Natural killer cell (primary cell): ENCODE measurements around the gene MET. TPM values are rescaled to one million over a fixed set of nuclear protein-coding genes. Genes with fewer than 3 reads are reported as not detected.
"Not testable (repeated sequence)": the region's sequence is repeated elsewhere in the genome, so short reads cannot be mapped to it uniquely, and the experiment has no call there.

ENCODE experiments used
- ATAC-seq, 3 donors: fragments of 150-1000 bp in 2 of 3; fragments of 200-7000 bp in 1 of 3; cut with Tn5 transposase; 1 replicate in 1 of 3; 2 replicates in 2 of 3; pipeline ENCODE4 v1.10.0; 2021; ENCODE audit warnings: mild to moderate bottlenecking in 2 of 3, moderate library complexity in 2 of 3
- DNase-seq, 2 donors: peaks; one replicate each; pipeline versions ENCODE4 v3.0.0 to v3.0.0-alpha.2; 2013 to 2021; ENCODE audit warnings: mixed read lengths in 1 of 2
- H3K27ac ChIP-seq: one replicate; pipeline ENCODE4 v1.5.1; 2013; ENCODE audit warnings: mild to moderate bottlenecking, low read length
- H3K27me3 ChIP-seq: one replicate; pipeline ENCODE4 v1.6.1; 2013; ENCODE audit warnings: low read length; ENCODE audit not compliant: control insufficient read depth, insufficient read depth
- H3K36me3 ChIP-seq: one replicate; pipeline ENCODE4 v1.6.1; 2013; ENCODE audit warnings: low read length; ENCODE audit not compliant: control insufficient read depth, insufficient read depth
- H3K4me1 ChIP-seq: one replicate; pipeline ENCODE4 v1.6.1; 2013; ENCODE audit warnings: low read length; ENCODE audit not compliant: control insufficient read depth, insufficient read depth
- H3K4me3 ChIP-seq: one replicate; pipeline ENCODE4 v1.5.1; 2013; ENCODE audit warnings: low read length
- H3K9me3 ChIP-seq: one replicate; pipeline ENCODE4 v1.6.1; 2013; ENCODE audit warnings: low read length; ENCODE audit not compliant: control insufficient read depth, insufficient read depth
- H3K27ac Mint-ChIP-seq, 2 donors: one replicate each; pipeline ENCODE4 v1.8.0; 2022; ENCODE audit warnings: mild to moderate bottlenecking in 2 of 2, mixed read lengths in 2 of 2, moderate library complexity in 1 of 2
- H3K27me3 Mint-ChIP-seq, 2 donors: one replicate each; pipeline ENCODE4 v1.8.0; 2022; ENCODE audit warnings: low read depth in 2 of 2, mixed read lengths in 2 of 2
- H3K36me3 Mint-ChIP-seq: one replicate; pipeline ENCODE4 v1.8.0; 2022; ENCODE audit warnings: mixed read lengths
- H3K4me1 Mint-ChIP-seq, 2 donors: one replicate each; pipeline ENCODE4 v1.8.0; 2022; ENCODE audit warnings: mixed read lengths in 2 of 2
- H3K4me3 Mint-ChIP-seq: one replicate; pipeline ENCODE4 v1.8.0; 2022; ENCODE audit warnings: mild to moderate bottlenecking, moderate library complexity, mixed read lengths
- H3K9me3 Mint-ChIP-seq, 2 donors: one replicate each; pipeline ENCODE4 v1.8.0; 2022; ENCODE audit warnings: mixed read lengths in 2 of 2
- CTCF ChIP-seq: fragments of 200-600 bp; IDR thresholded peaks from one replicate; pipeline ENCODE4 v1.8.0; 2022; ENCODE audit warnings: antibody characterized with exemption
- WGBS: methylation state at CpG from one replicate; pipeline ENCODE4 v1.1.7; 2013; ENCODE audit warnings: missing lambda C conversion rate; ENCODE audit not compliant: insufficient coverage; 5-methylcytosine and 5-hydroxymethylcytosine counted together
- intact Hi-C: fragments of 100-400 bp; cut with micrococcal nuclease; formaldehyde crosslinking; loops from one replicate; pipeline ENCODE4 v1.14.2; 2022
- total RNA-seq, 4 donors: library from RNA; stranded (reverse); fragments of 120-200 nt in 1 of 4; gene quantifications; one replicate each; pipeline versions ENCODE4 v1.2.3 to v1.2.4, GENCODE V29; 2013 to 2022

Gene MET
- total RNA-seq, 3 donors from 2014 or later (not counting 1 experiment from before 2014, with no cell fraction given), result 0.16 TPM; not detected in 2

- H3K27me3 ChIP-seq, result no peaks in the 10 kb centered on the region
- no peaks in the 10 kb centered on the region for H3K4me1 Mint-ChIP-seq
- no peak overlapping the region for H3K27ac ChIP-seq
- TF ChIP-seq CTCF, result no peak
- DNase-seq (no peak), ATAC-seq (no peak)
- intact Hi-C loops, result no loop called here
- no peaks in the 10 kb centered on the region for H3K9me3 Mint-ChIP-seq
- H3K4me1 ChIP-seq, result no peaks in the 10 kb centered on the region
- H3K4me3 ChIP-seq, result no peak overlapping the region
- no peaks in the 10 kb centered on the region for H3K36me3 ChIP-seq
- 80% methylated on average over 2 of the region's 3 CpGs for WGBS
- no peaks in the 10 kb centered on the region for H3K36me3 Mint-ChIP-seq
- H3K27ac Mint-ChIP-seq, result no peak overlapping the region
- peaks cover 7 to 9% of the 10 kb centered on the region in 2 donors for H3K27me3 Mint-ChIP-seq
- no peaks in the 10 kb centered on the region for H3K9me3 ChIP-seq
- no peak overlapping the region for H3K4me3 Mint-ChIP-seq
Observed at GRCh38 chr7:116652793-116653192, 19.2 kb upstream of the MET start.

GRCh38 chr7:116653204-116653603 is 18.8 kb upstream of the MET start:
- peaks cover 6 to 7% of the 10 kb centered on the region in 2 donors for H3K27me3 Mint-ChIP-seq
- intact Hi-C loops, result no loop called here

GRCh38 chr7:116653646-116654045 is 18.4 kb upstream of the MET start:
- DNase-seq (no peak), ATAC-seq (no peak)
- no peak for TF ChIP-seq CTCF
- no peak overlapping the region for H3K27ac ChIP-seq
- Mint-ChIP-seq H3K4me3 (no peak overlapping the region), H3K4me1 (no peaks in the 10 kb centered on the region), H3K27ac (no peak overlapping the region), H3K36me3 (no peaks in the 10 kb centered on the region), H3K27me3 (peaks cover 5 to 7% of the 10 kb centered on the region in 2 donors), H3K9me3 (no peaks in the 10 kb centered on the region)
- H3K4me1 ChIP-seq, result no peaks in the 10 kb centered on the region
- WGBS, result 75% methylated on average over 2 of the region's 2 CpGs
- no peaks in the 10 kb centered on the region for H3K36me3 ChIP-seq
- no peaks in the 10 kb centered on the region for H3K27me3 ChIP-seq
- intact Hi-C loops, result no loop called here
- H3K4me3 ChIP-seq, result no peak overlapping the region
- H3K9me3 ChIP-seq, result no peaks in the 10 kb centered on the region

More at GRCh38 chr7:116653204-116653603, 18.8 kb upstream of the MET start:
- TF ChIP-seq CTCF, result no peak
- ATAC-seq, result no peak
- Mint-ChIP-seq H3K36me3 (no peaks in the 10 kb centered on the region), H3K27ac (no peak overlapping the region), H3K4me3 (no peak overlapping the region), H3K9me3 (no peaks in the 10 kb centered on the region), H3K4me1 (no peaks in the 10 kb centered on the region)
- Histone ChIP-seq H3K27me3 (no peaks in the 10 kb centered on the region), H3K4me1 (no peaks in the 10 kb centered on the region), H3K27ac (no peak overlapping the region), H3K9me3 (no peaks in the 10 kb centered on the region), H3K36me3 (no peaks in the 10 kb centered on the region), H3K4me3 (no peak overlapping the region)
- no peak for DNase-seq
- WGBS, result 44% methylated on average over 3 of the region's 3 CpGs

- DNase-seq, H3K9me3 ChIP-seq, H3K4me3 Mint-ChIP-seq, H3K9me3 Mint-ChIP-seq, H3K36me3 ChIP-seq, H3K36me3 Mint-ChIP-seq, H3K4me1 Mint-ChIP-seq, H3K4me3 ChIP-seq, intact Hi-C loops, H3K27ac ChIP-seq, ATAC-seq, H3K27ac Mint-ChIP-seq, H3K4me1 ChIP-seq, H3K27me3 ChIP-seq: not testable (repeated sequence)
- H3K27me3 Mint-ChIP-seq, result peaks cover 4 to 13% of the 10 kb centered on the region in 2 donors
Observed at GRCh38 chr7:116659248-116659647, 12.7 kb upstream of the MET start.
